OCI-LY3 (cell line): Measurements from ENCODE around the gene LRP1B.

Source experiments
- H2AFZ ChIP-seq: fragments of 200-600, 300-600 bp; shearing (Covaris generic); 2 replicates; pipeline ENCODE4 v1.6.0; 2014; ENCODE audit warnings: antibody characterized with exemption, low read depth, low read length
- H3K27ac ChIP-seq: fragments of 200-600, 300-600 bp; sonication (generic); 2 replicates; pipeline ENCODE4 v1.5.1; 2014; ENCODE audit warnings: mild to moderate bottlenecking, low read length, moderate library complexity, mixed read lengths
- H3K27me3 ChIP-seq: fragments of 200-600, 300-600 bp; sonication (generic); 2 replicates; pipeline ENCODE4 v1.6.1; 2014; ENCODE audit warnings: low read depth, low read length, mixed read lengths
- H3K36me3 ChIP-seq: fragments of 200-600, 300-600 bp; sonication (generic); replicated peaks from 2 replicates; pipeline ENCODE3; 2014; ENCODE audit warnings: low read depth, low read length, mixed read lengths
- H3K4me1 ChIP-seq: fragments of 300-600, 200-600 bp; sonication (generic); 2 replicates; pipeline ENCODE4 v1.6.1; 2014; ENCODE audit warnings: low read length, mixed read lengths
- H3K4me2 ChIP-seq: fragments of 200-600, 300-600 bp; sonication (generic); 2 replicates; pipeline ENCODE4 v1.6.1; 2014; ENCODE audit warnings: low read length, mixed read lengths
- H3K4me3 ChIP-seq: fragments of 300-600, 200-600 bp; sonication (generic); 2 replicates; pipeline ENCODE4 v1.5.1; 2014; ENCODE audit warnings: antibody characterized with exemption, mild to moderate bottlenecking, low read length, moderate library complexity
- H3K79me2 ChIP-seq: fragments of 300-600, 200-600 bp; shearing (Covaris generic); 2 replicates; pipeline ENCODE4 v1.6.1; 2014; ENCODE audit warnings: mild to moderate bottlenecking, low read length, mixed read lengths
- H3K9ac ChIP-seq: fragments of 300-600, 200-600 bp; shearing (Covaris generic); 2 replicates; pipeline ENCODE4 v1.6.0; 2014; ENCODE audit warnings: mild to moderate bottlenecking, low read length, moderate library complexity
- H3K9me3 ChIP-seq: fragments of 200-600, 300-600 bp; shearing (Covaris generic); 2 replicates; pipeline ENCODE4 v1.6.1; 2014; ENCODE audit warnings: low read length, mixed read lengths; ENCODE audit not compliant: insufficient read depth
- H4K20me1 ChIP-seq: fragments of 200-600, 300-600 bp; sonication (generic); 2 replicates; pipeline ENCODE4 v1.6.1; 2016; ENCODE audit warnings: low read length, mixed read lengths; ENCODE audit not compliant: insufficient read depth
- CTCF ChIP-seq: fragments of 200-600, 300-600 bp; sonication (generic); IDR thresholded peaks from 2 replicates; pipeline ENCODE4 v1.5.1; 2014; ENCODE audit warnings: antibody characterized with exemption, low read length, low read depth
- EZH2phosphoT487 ChIP-seq: fragments of 200-600 bp; shearing (Covaris generic); IDR thresholded peaks from 2 replicates; pipeline ENCODE4 v1.6.1; 2018; ENCODE audit warnings: antibody characterized with exemption, mixed run types, low read depth

The LRP1B gene

DNA sequence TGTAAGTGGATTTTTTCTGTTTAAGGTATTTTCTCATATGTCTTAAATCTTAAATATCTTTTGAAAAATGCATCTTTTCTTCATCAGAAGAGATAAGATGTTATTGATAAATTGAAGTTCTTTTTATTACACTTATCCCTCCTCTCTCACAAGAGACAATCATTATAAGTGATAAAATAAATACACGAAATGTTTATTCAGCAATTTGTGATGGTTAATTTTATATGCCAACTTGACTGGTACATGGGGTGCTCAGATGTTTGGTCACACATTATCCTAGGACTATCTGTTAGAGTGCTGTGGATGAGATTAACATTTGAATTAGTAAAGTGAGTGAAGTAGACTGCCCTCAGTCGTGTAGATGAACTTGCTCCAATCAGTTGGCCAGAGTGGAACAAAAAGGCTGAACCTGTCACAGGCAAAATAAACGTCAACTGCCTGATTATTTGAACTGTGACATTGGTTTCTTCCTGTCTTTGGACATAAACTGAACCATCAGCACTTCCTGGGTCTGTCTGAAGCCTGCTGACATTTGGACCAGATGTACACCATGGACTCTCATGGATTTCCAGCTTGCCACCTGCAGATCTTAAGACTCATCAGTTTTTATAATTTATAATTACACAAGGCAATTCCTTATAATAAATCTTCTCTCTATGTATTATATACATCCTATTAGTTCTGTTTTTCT lies 1126.7 kb downstream of the LRP1B start:
- Histone ChIP-seq H3K27me3 (no peaks in the 10 kb centered on the region), H3K27ac (no peak overlapping the region), H3K9ac (no peak overlapping the region), H3K4me2 (no peak overlapping the region), H3K4me1 (no peaks in the 10 kb centered on the region), H3K9me3 (no peaks in the 10 kb centered on the region), H3K79me2 (no peaks in the 10 kb centered on the region), H3K36me3 (no peaks in the 10 kb centered on the region), H2AFZ (no peak overlapping the region), H4K20me1 (no peaks in the 10 kb centered on the region), H3K4me3 (no peak overlapping the region)
- no peak for TF ChIP-seq EZH2phosphoT487
- TF ChIP-seq CTCF: no peak

GRCh38 chr2:141001750-141002149 lies 1129.1 kb downstream of the LRP1B start:
- Histone ChIP-seq H4K20me1 (no peaks in the 10 kb centered on the region), H2AFZ (no peak overlapping the region), H3K9ac (no peak overlapping the region), H3K4me2 (no peak overlapping the region), H3K4me3 (no peak overlapping the region), H3K4me1 (no peaks in the 10 kb centered on the region), H3K36me3 (no peaks in the 10 kb centered on the region), H3K27ac (no peak overlapping the region), H3K79me2 (no peaks in the 10 kb centered on the region), H3K9me3 (no peaks in the 10 kb centered on the region), H3K27me3 (no peaks in the 10 kb centered on the region)
- TF ChIP-seq EZH2phosphoT487: no peak
- no peak for TF ChIP-seq CTCF

DNA sequence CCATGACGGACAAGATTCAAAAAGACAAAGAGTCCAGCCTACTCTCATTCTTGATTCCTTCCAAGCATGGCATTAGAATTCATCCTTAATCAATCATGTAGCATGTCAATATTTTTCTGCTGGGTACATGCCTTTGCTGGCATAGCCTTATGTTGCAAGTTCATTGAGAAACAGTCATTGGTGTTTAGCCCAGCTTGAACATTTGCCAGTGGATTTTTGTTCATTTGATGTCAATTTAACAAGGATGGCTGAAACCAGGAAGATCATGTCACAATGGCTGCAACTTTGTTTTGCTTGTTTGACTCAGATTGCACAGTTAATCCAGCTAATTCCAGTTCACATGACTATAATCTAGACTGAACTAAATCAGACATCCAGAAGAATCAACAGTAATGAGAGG lies 1132.2 kb downstream of the LRP1B start:
- Histone ChIP-seq H3K79me2 (no peaks in the 10 kb centered on the region), H3K27me3 (no peaks in the 10 kb centered on the region), H3K4me1 (no peaks in the 10 kb centered on the region), H3K36me3 (no peaks in the 10 kb centered on the region), H3K4me2 (no peak overlapping the region), H4K20me1 (no peaks in the 10 kb centered on the region), H2AFZ (no peak overlapping the region), H3K9me3 (no peaks in the 10 kb centered on the region), H3K9ac (no peak overlapping the region), H3K4me3 (no peak overlapping the region), H3K27ac (no peak overlapping the region)
- TF ChIP-seq CTCF: no peak
- TF ChIP-seq EZH2phosphoT487: no peak

DNA sequence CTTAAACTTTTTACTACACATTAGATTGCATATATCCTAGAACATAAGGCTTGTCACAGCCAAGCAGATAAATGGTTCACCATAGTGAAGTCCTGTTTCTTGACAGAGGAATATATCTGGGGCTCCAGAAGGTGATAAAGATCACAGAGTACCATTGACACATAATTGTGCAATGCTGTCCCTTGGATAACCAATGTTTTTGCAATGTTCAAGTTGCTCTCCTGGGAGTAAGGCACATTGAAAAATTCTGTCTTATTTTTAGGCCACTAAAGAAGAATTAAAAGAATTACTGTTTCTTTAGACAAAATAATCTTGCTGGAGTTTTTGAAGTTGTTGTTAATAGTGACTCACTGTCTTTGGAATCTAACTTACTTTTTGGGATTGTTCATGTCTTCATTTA lies 1132.8 kb downstream of the LRP1B start:
- no peak overlapping the region for H3K9ac ChIP-seq
- no peaks in the 10 kb centered on the region for H3K4me1 ChIP-seq
- H3K4me3 ChIP-seq: no peak overlapping the region
- H2AFZ ChIP-seq: no peak overlapping the region
- H3K4me2 ChIP-seq: no peak overlapping the region
- H3K36me3 ChIP-seq: no peaks in the 10 kb centered on the region
- no peak overlapping the region for H3K27ac ChIP-seq
- no peaks in the 10 kb centered on the region for H3K27me3 ChIP-seq
- H3K79me2 ChIP-seq: no peaks in the 10 kb centered on the region
- no peaks in the 10 kb centered on the region for H4K20me1 ChIP-seq
- TF ChIP-seq EZH2phosphoT487: no peak
- no peak for TF ChIP-seq CTCF
- H3K9me3 ChIP-seq: no peaks in the 10 kb centered on the region
